Activated naive CD4-positive, alpha-beta T cell treated with Interleukin-2 at 50 U/mL for 16 hours (primary cell): Measurements from ENCODE around the gene AQP1.

Experiments
- DNase-seq: peaks from one replicate; pipeline ENCODE4 v3.0.0-alpha.2; 2020

The AQP1 gene

GRCh38 chr7:30923009-30923773, 11.5 kb downstream of the AQP1 start:
- DNase-seq: no peak

GRCh38 chr7:30923774-30924413, 12.2 kb downstream of the AQP1 start:
- no peak for DNase-seq

GRCh38 chr7:30924624-30925023, 13.0 kb downstream of the AQP1 start:
- DNase-seq: no peak

- DNase-seq: no peak
Measured at GRCh38 chr7:30925117-30925516, 13.5 kb downstream of the AQP1 start.

GRCh38 chr7:30925913-30926312, 14.3 kb downstream of the AQP1 start:
- no peak for DNase-seq

GRCh38 chr7:30926313-30926712, 14.7 kb downstream of the AQP1 start:
- no peak for DNase-seq

- no peak for DNase-seq
Measured at GRCh38 chr7:30927040-30927439, 15.4 kb downstream of the AQP1 start.

GRCh38 chr7:30927559-30927958, 15.9 kb downstream of the AQP1 start:
- DNase-seq: no peak

- no peak for DNase-seq
Measured at GRCh38 chr7:30928254-30928872, 16.7 kb downstream of the AQP1 start.

- no peak for DNase-seq
Measured at GRCh38 chr7:30929686-30930085, 18.0 kb downstream of the AQP1 start.

- DNase-seq: no peak
Measured at GRCh38 chr7:30930621-30931020, 19.0 kb downstream of the AQP1 start.

- DNase-seq: no peak
Measured at GRCh38 chr7:30931161-30931928, 19.7 kb downstream of the AQP1 start.

GRCh38 chr7:30931929-30932540, 20.4 kb downstream of the AQP1 start:
- no peak for DNase-seq

GRCh38 chr7:30932562-30932961, 20.9 kb downstream of the AQP1 start:
- DNase-seq: no peak

- DNase-seq: no peak
Measured at GRCh38 chr7:30933124-30933974, 21.7 kb downstream of the AQP1 start.

- no peak for DNase-seq
Measured at GRCh38 chr7:30934225-30934624, 22.6 kb downstream of the AQP1 start.

- no peak for DNase-seq
Measured at GRCh38 chr7:30934732-30935568, 23.3 kb downstream of the AQP1 start.

- no peak for DNase-seq
Measured at GRCh38 chr7:30935569-30935877, 23.9 kb downstream of the AQP1 start.

GRCh38 chr7:30936650-30937245, 25.1 kb downstream of the AQP1 start:
- no peak for DNase-seq

GRCh38 chr7:30937416-30937815, 25.8 kb downstream of the AQP1 start:
- DNase-seq: no peak
